HUES64 (cell line): ENCODE results near the gene CXCR3.
"Not testable (repeated sequence)": the region's sequence is repeated elsewhere in the genome, so short reads cannot be mapped to it uniquely, and the experiment has no call there.

Experiments used
- H3K27ac ChIP-seq: 2 replicates; pipeline ENCODE4 v1.7.0; 2013; ENCODE audit warnings: low read depth, low read length, inconsistent platforms
- H3K27me3 ChIP-seq: 2 replicates; pipeline ENCODE4 v1.6.1; 2013; ENCODE audit warnings: mild to moderate bottlenecking, low read length; ENCODE audit not compliant: insufficient read depth
- H3K36me3 ChIP-seq: 2 replicates; pipeline ENCODE4 v1.6.1; 2013; ENCODE audit warnings: mild to moderate bottlenecking, low read length; ENCODE audit not compliant: insufficient read depth
- H3K4me1 ChIP-seq: 2 replicates; pipeline ENCODE4 v1.6.1; 2013; ENCODE audit warnings: mild to moderate bottlenecking, low read length, moderate library complexity; ENCODE audit not compliant: insufficient read depth
- H3K4me3 ChIP-seq: 2 replicates; pipeline ENCODE4 v1.5.1; 2013; ENCODE audit warnings: mild to moderate bottlenecking, low read length, moderate library complexity
- H3K9ac ChIP-seq: 2 replicates; pipeline ENCODE4 v1.6.1; 2013; ENCODE audit warnings: mild to moderate bottlenecking, low read depth, low read length
- H3K9me3 ChIP-seq: 2 replicates; pipeline ENCODE4 v1.6.1; 2013; ENCODE audit warnings: low read depth, low read length; ENCODE audit not compliant: insufficient read depth
- WGBS: fragments of 150-250, 120-280 bp; methylation state at CpG from one replicate; pipeline ENCODE4 v1.1.7; 2013; ENCODE audit warnings: missing lambda C conversion rate; 5-methylcytosine and 5-hydroxymethylcytosine counted together

Gene CXCR3

GRCh38 chrX:71659959-71660358 lies 41.6 kb upstream of the CXCR3 start:
- no peaks in the 10 kb centered on the region for H3K9me3 ChIP-seq
- H3K36me3 ChIP-seq: no peaks in the 10 kb centered on the region
- H3K27ac ChIP-seq: no peak overlapping the region
- WGBS: 94% methylated on average over 4 of the region's 6 CpGs
- H3K4me3 ChIP-seq: no peak overlapping the region
- H3K4me1 ChIP-seq: no peaks in the 10 kb centered on the region
- no peak overlapping the region for H3K9ac ChIP-seq
- no peaks in the 10 kb centered on the region for H3K27me3 ChIP-seq

DNA sequence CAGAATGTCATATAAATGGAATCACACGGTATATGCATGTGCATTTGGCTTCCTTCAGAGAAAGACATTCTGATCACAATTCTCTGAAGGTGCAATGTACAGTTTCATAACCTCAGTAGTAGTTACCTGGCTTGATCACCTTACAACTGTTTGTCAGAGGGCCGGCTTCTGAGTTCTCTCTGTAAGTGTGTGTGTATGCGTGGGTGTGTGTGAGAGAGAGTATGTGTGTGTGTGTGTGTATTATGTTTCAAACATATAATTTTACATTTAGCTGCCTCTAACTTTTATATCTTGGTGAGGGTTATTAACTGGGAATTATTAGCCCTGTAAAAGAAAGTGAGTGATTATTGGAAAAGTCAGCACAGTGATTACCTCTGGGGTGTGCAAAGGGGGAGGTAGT lies 41.0 kb upstream of the CXCR3 start:
- Histone ChIP-seq H3K36me3 (no peaks in the 10 kb centered on the region), H3K9ac (no peak overlapping the region), H3K27ac (no peak overlapping the region), H3K27me3 (no peaks in the 10 kb centered on the region), H3K4me3 (no peak overlapping the region), H3K9me3 (no peaks in the 10 kb centered on the region), H3K4me1 (no peaks in the 10 kb centered on the region)
- WGBS: 89% methylated on average over 1 of the region's 3 CpGs

DNA sequence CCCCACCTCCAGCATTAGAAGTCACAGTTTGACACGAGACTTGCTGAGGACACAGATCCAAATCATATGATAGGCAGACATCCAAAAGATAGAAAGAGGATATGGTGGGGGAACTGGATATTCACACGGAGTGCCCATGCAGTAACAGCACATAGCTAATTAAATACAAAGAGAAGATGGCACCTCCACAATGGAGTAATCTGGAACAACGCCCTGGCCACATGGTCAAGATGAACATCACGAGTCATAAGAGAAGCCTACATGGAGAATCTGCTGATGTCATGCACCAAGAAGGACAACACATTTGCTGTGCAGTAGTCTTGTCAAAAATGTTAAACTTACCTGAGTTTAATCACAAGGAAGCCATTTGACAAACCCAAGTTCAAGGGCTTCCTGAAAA lies 39.0 kb upstream of the CXCR3 start:
- Histone ChIP-seq H3K9ac (no peak overlapping the region), H3K27me3 (no peaks in the 10 kb centered on the region), H3K27ac (no peak overlapping the region), H3K36me3 (no peaks in the 10 kb centered on the region), H3K4me1 (no peaks in the 10 kb centered on the region), H3K9me3 (no peaks in the 10 kb centered on the region), H3K4me3 (no peak overlapping the region)
- 74% methylated on average over 4 of the region's 4 CpGs for WGBS

DNA sequence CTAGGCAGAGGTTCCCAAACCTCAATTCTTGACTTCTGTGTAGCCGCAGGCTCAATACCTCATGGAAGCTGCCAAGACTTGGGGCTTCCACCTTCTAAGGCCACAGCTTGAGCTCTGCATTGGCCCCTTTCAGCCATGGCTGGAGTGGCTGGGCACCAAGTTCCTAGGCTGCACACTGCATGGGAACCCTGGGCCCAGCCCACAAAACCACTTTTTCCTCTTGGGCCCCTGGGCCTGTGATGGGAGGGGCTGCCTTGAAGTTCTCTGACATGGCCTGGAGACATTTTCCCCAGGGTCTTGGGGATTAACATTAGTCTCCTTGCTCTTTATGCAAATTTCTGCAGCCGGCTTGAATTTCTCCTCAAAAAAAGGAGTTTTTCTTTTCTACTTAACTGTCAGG lies 35.0 kb upstream of the CXCR3 start:
- Histone ChIP-seq H3K4me1 (no peaks in the 10 kb centered on the region), H3K9me3 (no peaks in the 10 kb centered on the region), H3K27ac (no peak overlapping the region), H3K4me3 (no peak overlapping the region), H3K36me3 (no peaks in the 10 kb centered on the region), H3K9ac (no peak overlapping the region), H3K27me3 (no peaks in the 10 kb centered on the region)
- WGBS: 90% methylated on average over 2 of the region's 2 CpGs

- no peak overlapping the region for H3K27ac ChIP-seq
- no peak overlapping the region for H3K4me3 ChIP-seq
- H3K36me3 ChIP-seq: no peaks in the 10 kb centered on the region
- H3K4me1 ChIP-seq: no peaks in the 10 kb centered on the region
- no peaks in the 10 kb centered on the region for H3K27me3 ChIP-seq
- no peaks in the 10 kb centered on the region for H3K9me3 ChIP-seq
- H3K9ac ChIP-seq: no peak overlapping the region
- 81% methylated on average over 1 of the region's 2 CpGs for WGBS
Measured at GRCh38 chrX:71652405-71652804, 34.1 kb upstream of the CXCR3 start.

DNA sequence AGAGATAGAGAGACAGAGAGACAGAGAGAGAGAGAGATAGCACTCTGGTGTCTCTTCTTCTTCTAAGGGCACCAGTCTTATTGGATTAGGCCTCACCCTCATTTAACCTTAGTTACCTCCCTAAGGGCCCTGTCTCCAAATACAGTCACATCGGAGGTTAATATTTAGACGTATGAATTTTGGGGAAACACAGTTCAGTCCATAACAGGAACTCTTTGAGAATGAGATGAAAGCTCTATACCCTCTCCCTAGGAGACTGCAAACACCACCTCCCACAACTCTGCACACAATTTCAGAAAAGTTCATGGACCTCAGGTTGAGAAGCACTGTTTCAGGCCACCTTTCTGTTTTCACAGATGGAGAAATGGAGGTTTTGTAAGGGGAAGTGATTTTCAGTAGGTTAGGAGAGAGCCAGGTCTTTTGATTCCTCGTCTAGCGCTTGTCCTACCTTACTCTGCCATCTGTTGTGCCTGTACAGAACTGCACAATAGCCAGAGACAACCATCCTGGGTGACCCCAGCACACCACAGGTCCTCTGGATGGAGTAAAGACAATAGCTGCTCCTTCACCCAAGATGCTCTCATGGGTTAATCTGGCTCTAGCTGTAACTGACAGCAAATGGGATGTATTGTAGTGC lies 32.1 kb upstream of the CXCR3 start:
- WGBS: 89% methylated on average over 4 of the region's 4 CpGs

GRCh38 chrX:71644406-71644805 lies 26.1 kb upstream of the CXCR3 start:
- not testable (repeated sequence) for H3K9ac ChIP-seq, H3K4me1 ChIP-seq, H3K27me3 ChIP-seq, H3K36me3 ChIP-seq, H3K27ac ChIP-seq, H3K4me3 ChIP-seq, H3K9me3 ChIP-seq
- 97% methylated on average over 1 of the region's 6 CpGs for WGBS

More for the DNA sequence above, 32.1 kb upstream of the CXCR3 start:
- H3K4me3 ChIP-seq: no peak overlapping the region
- no peak overlapping the region for H3K9ac ChIP-seq
- no peaks in the 10 kb centered on the region for H3K4me1 ChIP-seq
- no peaks in the 10 kb centered on the region for H3K9me3 ChIP-seq
- H3K27me3 ChIP-seq: no peaks in the 10 kb centered on the region
- H3K27ac ChIP-seq: no peak overlapping the region
- H3K36me3 ChIP-seq: no peaks in the 10 kb centered on the region

DNA sequence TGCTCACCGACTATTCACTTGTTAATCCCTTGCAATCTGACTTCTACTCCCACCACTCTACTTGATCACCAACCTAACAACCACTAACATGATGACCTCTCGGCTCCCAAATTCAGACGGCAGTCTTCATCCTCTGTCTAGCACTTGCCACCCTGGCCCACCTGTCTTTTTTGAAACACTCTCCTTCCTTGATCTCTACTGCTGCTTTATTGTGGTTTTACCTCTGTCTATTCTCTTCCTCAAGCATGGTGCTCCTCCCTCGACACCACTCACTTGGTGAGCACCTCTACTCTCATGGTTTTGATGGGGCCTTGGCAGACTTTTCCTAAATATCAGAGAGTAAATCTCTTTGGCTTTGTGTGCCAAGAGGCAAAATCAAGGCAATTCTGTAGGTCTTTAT lies 21.7 kb upstream of the CXCR3 start:
- Histone ChIP-seq H3K27me3 (no peaks in the 10 kb centered on the region), H3K4me1 (no peaks in the 10 kb centered on the region), H3K36me3 (no peaks in the 10 kb centered on the region), H3K27ac (no peak overlapping the region), H3K9me3 (no peaks in the 10 kb centered on the region), H3K4me3 (no peak overlapping the region), H3K9ac (no peak overlapping the region)
- 93% methylated on average over 4 of the region's 4 CpGs for WGBS

GRCh38 chrX:71638409-71638808 lies 20.1 kb upstream of the CXCR3 start:
- Histone ChIP-seq H3K4me3 (no peak overlapping the region), H3K27ac (no peak overlapping the region), H3K9ac (no peak overlapping the region), H3K27me3 (no peaks in the 10 kb centered on the region), H3K9me3 (no peaks in the 10 kb centered on the region), H3K36me3 (no peaks in the 10 kb centered on the region), H3K4me1 (no peaks in the 10 kb centered on the region)
- WGBS: 97% methylated on average over 3 of the region's 4 CpGs

DNA sequence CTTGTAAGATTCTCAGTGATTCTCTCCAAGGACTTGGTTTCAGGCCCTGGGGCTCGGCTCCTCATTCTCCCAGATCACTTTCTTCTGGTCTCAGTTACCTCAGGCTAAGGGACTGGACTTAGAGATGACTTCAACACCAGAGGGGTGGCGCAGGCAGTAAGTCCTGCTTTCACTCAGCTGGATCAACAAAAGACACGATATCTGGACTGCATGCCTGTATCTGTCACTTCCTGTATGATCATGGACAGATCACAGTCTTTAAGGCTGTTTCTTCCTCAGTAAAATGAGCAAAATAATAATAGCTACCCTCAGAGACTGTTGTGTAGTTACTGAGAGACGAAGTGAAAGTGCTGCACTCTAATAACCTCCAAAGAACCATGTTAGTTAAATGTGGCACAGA lies 19.5 kb upstream of the CXCR3 start:
- H3K27ac ChIP-seq: no peak overlapping the region
- 98% methylated on average over 3 of the region's 4 CpGs for WGBS

DNA sequence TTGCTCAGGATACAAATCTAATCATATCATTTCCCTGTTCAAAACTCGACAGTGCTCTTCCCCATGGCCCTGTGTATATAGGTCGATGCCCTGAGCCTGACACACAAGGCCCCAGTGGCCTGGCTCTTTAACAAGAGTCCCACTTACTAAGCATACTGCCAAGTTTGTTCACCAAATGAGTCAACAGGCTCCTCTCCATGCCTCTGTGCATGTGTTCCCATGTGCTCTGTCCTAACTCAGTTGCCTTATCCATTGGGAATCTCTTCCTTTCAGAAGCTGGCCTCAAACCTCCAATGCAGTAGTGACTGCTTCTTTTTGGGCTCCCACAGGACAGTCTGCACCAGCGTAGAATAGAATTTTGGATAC lies 18.9 kb upstream of the CXCR3 start:
- Histone ChIP-seq H3K27me3 (no peaks in the 10 kb centered on the region), H3K4me3 (no peak overlapping the region), H3K4me1 (no peaks in the 10 kb centered on the region), H3K27ac (no peak overlapping the region), H3K9me3 (no peaks in the 10 kb centered on the region), H3K36me3 (no peaks in the 10 kb centered on the region), H3K9ac (no peak overlapping the region)
- 95% methylated on average over 3 of the region's 3 CpGs for WGBS

More for the DNA sequence above, 19.5 kb upstream of the CXCR3 start:
- no peak overlapping the region for H3K4me3 ChIP-seq
- H3K27me3 ChIP-seq: no peaks in the 10 kb centered on the region
- no peaks in the 10 kb centered on the region for H3K9me3 ChIP-seq
- no peaks in the 10 kb centered on the region for H3K4me1 ChIP-seq
- H3K9ac ChIP-seq: no peak overlapping the region
- no peaks in the 10 kb centered on the region for H3K36me3 ChIP-seq
